ENCODE data around the gene CCR7. TPM values are rescaled to one million over a fixed set of nuclear protein-coding genes. Genes with fewer than 3 reads are reported as not detected.

The CCR7 gene
- total RNA-seq, 1 experiment from 2014 or later = 0.57 TPM

DNA sequence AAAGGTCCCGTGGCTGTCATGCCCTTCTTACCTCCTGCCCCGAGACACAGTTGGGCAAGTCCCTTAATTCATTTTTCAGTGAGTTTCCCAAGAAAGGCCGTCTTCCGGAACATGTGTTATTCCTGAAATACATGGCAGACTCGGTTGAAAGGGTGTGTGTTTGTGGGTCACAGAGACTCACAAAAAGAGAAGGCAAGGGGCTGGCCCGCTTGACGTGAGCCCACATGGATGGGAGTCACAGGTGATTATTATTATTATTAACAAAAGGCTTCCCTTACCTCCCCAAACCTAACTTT is 34.1 kb upstream of the CCR7 start:
- H3K36me3 Mint-ChIP-seq = no peaks in the 10 kb centered on the region
- H3K4me1 Mint-ChIP-seq = peaks cover 9% of the 10 kb centered on the region
- ChIA-PET CTCF (no interaction called here), POLR2A (no interaction called here)
- H3K27ac Mint-ChIP-seq = no peak overlapping the region
- no peak overlapping the region for H3K4me3 Mint-ChIP-seq
- no peaks in the 10 kb centered on the region for H3K27me3 Mint-ChIP-seq (ENCODE audit: low read depth)
- ATAC-seq (no peak), DNase-seq (ENCODE audit: low spot score) (no peak)
- peaks cover 8% of the 10 kb centered on the region for H3K9me3 Mint-ChIP-seq
- no peak for TF ChIP-seq ESRRA (CRISPR knock-in tag; IDR thresholded peaks at IDR 0.05; ENCODE audit: borderline replicate concordance)
- TF ChIP-seq NFE2L1 (CRISPR knock-in tag; IDR thresholded peaks at IDR 0.05) = no peak
- TF ChIP-seq, protein P1, sequence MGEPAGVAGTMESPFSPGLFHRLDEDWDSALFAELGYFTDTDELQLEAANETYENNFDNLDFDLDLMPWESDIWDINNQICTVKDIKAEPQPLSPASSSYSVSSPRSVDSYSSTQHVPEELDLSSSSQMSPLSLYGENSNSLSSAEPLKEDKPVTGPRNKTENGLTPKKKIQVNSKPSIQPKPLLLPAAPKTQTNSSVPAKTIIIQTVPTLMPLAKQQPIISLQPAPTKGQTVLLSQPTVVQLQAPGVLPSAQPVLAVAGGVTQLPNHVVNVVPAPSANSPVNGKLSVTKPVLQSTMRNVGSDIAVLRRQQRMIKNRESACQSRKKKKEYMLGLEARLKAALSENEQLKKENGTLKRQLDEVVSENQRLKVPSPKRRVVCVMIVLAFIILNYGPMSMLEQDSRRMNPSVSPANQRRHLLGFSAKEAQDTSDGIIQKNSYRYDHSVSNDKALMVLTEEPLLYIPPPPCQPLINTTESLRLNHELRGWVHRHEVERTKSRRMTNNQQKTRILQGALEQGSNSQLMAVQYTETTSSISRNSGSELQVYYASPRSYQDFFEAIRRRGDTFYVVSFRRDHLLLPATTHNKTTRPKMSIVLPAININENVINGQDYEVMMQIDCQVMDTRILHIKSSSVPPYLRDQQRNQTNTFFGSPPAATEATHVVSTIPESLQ (CRISPR knock-in tag; IDR thresholded peaks at IDR 0.05) = no peak
- TF ChIP-seq, protein P2, sequence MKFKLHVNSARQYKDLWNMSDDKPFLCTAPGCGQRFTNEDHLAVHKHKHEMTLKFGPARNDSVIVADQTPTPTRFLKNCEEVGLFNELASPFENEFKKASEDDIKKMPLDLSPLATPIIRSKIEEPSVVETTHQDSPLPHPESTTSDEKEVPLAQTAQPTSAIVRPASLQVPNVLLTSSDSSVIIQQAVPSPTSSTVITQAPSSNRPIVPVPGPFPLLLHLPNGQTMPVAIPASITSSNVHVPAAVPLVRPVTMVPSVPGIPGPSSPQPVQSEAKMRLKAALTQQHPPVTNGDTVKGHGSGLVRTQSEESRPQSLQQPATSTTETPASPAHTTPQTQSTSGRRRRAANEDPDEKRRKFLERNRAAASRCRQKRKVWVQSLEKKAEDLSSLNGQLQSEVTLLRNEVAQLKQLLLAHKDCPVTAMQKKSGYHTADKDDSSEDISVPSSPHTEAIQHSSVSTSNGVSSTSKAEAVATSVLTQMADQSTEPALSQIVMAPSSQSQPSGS (CRISPR knock-in tag; IDR thresholded peaks at IDR 0.05; ENCODE audit: borderline replicate concordance, low read depth) = no peak
- no peak for TF ChIP-seq ZNF671 (CRISPR knock-in tag; IDR thresholded peaks at IDR 0.05)
- TF ChIP-seq, protein P3, sequence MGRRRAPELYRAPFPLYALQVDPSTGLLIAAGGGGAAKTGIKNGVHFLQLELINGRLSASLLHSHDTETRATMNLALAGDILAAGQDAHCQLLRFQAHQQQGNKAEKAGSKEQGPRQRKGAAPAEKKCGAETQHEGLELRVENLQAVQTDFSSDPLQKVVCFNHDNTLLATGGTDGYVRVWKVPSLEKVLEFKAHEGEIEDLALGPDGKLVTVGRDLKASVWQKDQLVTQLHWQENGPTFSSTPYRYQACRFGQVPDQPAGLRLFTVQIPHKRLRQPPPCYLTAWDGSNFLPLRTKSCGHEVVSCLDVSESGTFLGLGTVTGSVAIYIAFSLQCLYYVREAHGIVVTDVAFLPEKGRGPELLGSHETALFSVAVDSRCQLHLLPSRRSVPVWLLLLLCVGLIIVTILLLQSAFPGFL (CRISPR knock-in tag; IDR thresholded peaks at IDR 0.05; ENCODE audit: borderline replicate concordance) = no peak
- TF ChIP-seq, protein P4, sequence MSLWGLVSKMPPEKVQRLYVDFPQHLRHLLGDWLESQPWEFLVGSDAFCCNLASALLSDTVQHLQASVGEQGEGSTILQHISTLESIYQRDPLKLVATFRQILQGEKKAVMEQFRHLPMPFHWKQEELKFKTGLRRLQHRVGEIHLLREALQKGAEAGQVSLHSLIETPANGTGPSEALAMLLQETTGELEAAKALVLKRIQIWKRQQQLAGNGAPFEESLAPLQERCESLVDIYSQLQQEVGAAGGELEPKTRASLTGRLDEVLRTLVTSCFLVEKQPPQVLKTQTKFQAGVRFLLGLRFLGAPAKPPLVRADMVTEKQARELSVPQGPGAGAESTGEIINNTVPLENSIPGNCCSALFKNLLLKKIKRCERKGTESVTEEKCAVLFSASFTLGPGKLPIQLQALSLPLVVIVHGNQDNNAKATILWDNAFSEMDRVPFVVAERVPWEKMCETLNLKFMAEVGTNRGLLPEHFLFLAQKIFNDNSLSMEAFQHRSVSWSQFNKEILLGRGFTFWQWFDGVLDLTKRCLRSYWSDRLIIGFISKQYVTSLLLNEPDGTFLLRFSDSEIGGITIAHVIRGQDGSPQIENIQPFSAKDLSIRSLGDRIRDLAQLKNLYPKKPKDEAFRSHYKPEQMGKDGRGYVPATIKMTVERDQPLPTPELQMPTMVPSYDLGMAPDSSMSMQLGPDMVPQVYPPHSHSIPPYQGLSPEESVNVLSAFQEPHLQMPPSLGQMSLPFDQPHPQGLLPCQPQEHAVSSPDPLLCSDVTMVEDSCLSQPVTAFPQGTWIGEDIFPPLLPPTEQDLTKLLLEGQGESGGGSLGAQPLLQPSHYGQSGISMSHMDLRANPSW (CRISPR knock-in tag; conservative IDR thresholded peaks at IDR 0.05; ENCODE audit: low read depth) = no peak
- no peak for TF ChIP-seq FOXJ3 (CRISPR knock-in tag; IDR thresholded peaks at IDR 0.05; ENCODE audit: borderline replicate concordance)
- TF ChIP-seq, protein P5, sequence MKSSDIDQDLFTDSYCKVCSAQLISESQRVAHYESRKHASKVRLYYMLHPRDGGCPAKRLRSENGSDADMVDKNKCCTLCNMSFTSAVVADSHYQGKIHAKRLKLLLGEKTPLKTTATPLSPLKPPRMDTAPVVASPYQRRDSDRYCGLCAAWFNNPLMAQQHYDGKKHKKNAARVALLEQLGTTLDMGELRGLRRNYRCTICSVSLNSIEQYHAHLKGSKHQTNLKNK (CRISPR knock-in tag; IDR thresholded peaks at IDR 0.05) = no peak
- TF ChIP-seq IRF2 (CRISPR knock-in tag; IDR thresholded peaks at IDR 0.05; ENCODE audit: borderline replicate concordance, low read depth) = no peak
- TF ChIP-seq ZNF317 (CRISPR knock-in tag; IDR thresholded peaks at IDR 0.05; ENCODE audit: borderline replicate concordance, low read depth) = no peak
- no peak for TF ChIP-seq SMAD3 (CRISPR knock-in tag; IDR thresholded peaks at IDR 0.05; ENCODE audit: borderline replicate concordance)
- no peak for TF ChIP-seq MXD4 (CRISPR knock-in tag; IDR thresholded peaks at IDR 0.05; ENCODE audit: borderline replicate concordance)
- TF ChIP-seq, protein P6, sequence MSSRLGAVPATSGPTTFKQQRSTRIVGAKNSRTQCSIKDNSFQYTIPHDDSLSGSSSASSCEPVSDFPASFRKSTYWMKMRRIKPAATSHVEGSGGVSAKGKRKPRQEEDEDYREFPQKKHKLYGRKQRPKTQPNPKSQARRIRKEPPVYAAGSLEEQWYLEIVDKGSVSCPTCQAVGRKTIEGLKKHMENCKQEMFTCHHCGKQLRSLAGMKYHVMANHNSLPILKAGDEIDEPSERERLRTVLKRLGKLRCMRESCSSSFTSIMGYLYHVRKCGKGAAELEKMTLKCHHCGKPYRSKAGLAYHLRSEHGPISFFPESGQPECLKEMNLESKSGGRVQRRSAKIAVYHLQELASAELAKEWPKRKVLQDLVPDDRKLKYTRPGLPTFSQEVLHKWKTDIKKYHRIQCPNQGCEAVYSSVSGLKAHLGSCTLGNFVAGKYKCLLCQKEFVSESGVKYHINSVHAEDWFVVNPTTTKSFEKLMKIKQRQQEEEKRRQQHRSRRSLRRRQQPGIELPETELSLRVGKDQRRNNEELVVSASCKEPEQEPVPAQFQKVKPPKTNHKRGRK (CRISPR knock-in tag; IDR thresholded peaks at IDR 0.05; ENCODE audit: borderline replicate concordance) = no peak
